Measurements from ENCODE around the gene COL11A2.
"Not testable (repeated sequence)": the region's sequence is repeated elsewhere in the genome, so short reads cannot be mapped to it uniquely, and the experiment has no call there.

The COL11A2 gene

DNA sequence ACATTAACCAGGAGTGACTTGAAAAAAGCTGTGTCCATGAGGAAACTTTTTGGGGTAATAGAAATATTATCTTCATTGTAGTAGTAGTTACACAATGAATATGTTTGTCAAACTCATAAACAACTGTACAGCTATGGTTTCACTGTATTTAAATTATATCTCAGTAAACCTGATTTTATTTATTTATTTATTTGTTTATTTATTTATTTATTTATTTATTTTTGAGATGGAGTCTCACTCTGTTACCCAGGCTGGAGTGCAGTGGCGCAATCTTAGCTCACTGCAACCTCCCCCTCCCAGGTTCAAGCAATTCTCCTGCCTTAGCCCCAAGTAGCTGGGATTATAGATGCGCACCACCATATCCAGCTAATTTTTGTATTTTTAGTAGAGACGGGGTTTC is 41.7 kb downstream of the COL11A2 start:
- DNase-seq, result not testable (repeated sequence)

DNA sequence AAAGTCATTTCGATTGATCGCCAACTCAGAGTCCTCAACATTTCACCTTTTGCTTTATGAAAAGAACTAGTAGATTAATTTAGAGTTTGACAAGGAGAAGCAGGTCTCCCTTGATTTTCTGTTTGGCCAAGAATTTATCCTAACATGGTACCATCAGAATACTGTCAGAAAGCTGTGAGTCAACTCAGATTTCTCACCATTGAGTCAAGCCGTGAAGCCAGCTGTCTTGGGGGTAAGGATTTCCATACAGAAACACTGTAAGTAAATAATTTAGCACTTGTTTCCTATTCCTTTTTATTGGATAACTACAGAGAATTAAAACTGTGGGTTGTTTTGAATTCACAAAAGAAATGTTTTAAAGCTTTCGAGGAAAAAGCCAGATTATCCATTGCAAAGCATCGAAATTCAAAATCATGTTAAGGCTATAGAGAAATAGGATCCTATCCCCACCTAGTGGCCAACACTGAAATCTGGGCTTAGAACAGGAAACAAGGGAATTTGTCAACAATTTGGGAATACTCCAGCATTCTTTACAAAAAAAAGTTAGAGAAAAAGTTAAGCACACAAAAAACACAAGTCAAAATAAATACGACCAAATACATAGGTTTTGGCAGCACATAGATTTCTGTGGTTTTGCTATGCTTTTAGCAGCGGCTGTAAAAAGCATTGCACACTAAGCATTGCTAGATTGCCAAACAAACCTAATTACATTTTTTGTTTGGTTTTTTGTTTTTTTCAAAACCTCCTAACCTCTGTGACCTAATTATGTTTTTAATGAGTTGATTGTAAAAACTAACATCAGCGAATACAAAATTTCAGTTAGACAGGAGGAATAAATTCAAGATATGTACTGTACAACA is 44.2 kb downstream of the COL11A2 start:
- DNase-seq, result peak; percentile 60

DNA sequence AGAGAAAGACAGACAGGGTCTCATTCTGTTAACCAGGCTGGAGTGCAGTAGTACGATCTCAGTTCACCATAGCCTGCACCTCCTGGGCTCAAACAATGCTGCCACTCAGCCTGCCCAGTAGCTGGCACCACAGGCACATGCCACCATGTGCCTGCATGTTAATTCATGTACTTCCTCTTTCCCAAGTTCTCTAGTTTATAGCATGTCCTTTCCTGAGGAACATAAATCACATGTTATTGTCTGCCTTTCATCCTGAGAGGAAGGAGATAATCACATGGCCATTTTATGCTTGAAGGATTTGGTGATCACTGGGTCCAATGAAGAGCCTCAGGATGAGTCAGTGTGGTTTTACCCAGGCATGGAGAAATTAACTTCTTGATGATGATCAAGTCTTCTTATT is 47.9 kb downstream of the COL11A2 start:
- peak; percentile 17 for DNase-seq

DNA sequence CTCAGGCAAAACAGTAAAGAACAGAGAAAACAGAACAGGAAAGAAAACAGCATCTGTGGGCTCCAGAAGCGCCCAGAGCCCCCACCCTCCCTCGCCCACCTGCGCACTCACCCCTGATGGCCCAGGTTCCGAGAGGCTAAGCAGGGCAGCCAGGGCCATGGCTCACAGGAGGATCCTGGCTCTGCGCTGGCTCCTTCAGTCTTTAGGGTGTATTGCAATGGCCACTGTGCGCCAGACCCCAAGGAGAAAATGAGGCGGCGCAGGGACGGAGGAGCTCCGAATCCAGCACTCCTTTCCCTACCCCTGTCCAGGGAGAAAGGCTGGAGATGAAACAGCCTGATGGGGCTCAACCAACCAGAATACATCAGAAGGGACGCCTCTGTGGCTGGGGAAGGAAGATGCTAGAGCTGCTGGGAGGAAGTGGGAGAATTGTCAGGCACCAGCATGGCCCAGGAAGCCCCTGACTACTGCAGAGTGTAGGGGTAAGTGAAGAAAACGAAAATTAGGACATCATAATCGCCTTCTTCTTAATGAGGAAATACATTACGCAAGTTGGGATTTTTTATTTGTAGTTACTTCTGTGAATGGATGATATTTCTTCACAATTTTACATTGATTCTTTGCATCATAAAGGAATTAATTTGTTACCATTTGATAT is 49.0 kb downstream of the COL11A2 start:
- no peak for DNase-seq

DNA sequence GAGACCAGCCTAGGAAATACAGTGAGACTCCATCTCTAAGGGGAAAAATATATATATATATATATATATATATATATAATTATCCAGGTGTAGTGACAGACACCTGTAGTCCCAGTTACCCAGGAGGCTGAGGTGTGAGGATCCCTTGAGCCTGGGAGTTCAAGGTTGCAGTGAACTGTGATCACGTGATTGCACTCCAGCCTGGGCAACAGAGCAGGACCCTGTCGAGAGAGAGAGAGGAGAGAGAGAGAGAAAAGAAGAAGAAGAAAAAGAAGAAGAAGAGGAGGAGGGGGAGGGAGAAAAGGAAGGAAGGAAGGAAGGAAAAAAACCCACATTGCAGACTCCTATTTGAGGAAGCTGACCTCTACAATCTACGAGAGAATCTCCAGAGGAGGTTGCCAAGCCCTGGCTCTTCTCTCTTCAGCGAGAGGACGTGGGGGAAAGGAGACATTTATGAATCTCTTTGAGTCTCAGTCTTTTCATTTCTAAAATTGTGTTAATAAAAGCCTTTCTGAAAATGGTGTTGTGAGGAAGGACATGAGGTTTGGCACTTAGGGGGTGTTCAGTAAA is 49.7 kb downstream of the COL11A2 start:
- DNase-seq, result no peak

DNA sequence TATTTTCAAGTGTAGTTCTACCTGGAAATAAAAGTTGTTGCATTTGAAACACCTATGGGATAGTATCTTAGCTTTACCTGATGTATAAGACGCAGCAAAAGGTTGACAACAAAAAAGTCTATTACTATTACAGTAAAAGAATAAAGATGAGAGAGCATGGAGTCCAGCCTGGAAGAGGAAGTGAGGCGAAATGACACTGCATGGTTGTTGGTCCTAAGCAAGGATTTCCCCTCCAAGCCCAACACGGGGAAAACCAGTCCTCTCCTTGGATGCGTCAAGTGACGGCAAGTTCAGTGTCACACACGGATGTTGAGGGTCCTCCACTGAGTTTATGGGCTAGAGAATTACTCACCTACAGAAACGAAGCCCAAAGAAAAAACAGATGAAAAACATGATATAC is 51.7 kb downstream of the COL11A2 start:
- no peak for DNase-seq

DNA sequence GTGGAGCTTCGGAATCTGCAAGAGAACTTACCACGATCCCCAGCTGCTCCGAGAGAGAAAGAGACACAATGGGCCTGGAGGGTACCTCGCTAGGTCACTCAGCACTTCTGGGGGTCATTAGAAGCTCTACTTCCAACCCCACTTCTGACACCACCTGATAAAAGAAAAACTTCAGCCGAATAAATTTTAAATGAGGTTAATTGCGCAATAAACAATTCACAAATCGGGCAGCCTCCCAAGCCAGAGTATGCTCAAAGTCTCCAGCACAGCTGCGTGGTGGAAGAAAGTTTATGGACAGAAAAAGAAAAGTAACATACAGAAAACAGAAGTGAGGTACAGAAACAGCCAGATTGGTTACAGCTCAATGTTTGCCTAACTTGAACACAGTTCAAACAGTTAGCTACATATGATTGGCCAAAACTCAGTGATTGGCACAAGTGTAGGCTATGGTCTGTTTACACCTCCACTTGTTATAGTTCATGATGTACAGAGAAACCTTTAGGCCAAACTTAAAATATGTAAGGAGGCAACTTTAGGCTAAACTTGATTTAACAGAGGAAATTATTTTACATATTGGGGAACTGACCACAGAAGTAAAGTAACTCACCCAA is 52.6 kb downstream of the COL11A2 start:
- no peak for DNase-seq

DNA sequence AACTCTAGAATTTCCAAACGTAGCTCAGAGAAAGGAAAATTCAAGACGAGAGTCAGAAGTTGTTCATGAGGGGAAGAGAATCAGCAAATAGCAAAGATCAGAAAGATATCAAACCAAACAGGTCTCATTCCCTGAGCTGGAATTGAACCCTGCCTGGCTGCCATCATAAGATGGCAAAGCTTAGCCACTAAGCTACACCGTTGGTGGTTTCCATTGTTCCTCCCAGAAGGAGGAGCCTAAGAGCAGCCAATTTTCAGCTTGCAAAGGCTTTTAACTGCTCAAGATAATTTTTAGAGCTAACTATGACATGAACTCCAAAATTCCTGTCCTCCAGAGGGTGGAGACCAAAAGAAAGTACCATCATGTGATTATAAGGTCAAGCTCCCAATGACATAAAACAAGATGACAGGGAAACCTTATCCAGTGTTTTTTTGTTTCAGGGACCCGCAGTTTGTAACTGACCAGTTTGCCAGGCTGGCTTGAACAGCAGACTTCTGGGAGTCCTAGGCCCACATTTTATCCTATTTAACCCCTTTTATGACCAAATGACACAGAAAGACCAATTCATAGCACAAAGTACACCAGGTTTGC is 55.9 kb downstream of the COL11A2 start:
- no peak for DNase-seq

DNA sequence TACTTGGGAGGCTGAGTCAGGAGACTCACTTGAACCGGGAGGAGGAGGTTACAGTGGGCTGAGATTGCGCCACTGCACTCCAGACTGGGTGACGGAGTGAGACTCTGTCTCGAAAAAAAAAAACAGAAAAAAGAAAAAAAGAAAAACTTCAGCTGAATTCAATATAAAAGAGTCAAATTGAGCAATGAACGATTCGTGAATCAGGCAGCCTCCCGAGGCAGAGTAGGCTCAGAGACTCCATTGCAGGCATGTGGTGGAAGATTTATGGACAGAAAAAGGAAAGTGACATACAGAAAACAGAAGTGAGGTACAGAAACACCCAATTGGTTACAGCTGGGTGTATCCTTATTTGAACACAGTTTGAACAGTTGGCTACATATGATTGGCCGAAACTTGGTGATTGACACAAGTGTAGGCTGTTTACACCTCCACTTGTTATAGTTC is 60.2 kb downstream of the COL11A2 start:
- DNase-seq, result no peak

DNA sequence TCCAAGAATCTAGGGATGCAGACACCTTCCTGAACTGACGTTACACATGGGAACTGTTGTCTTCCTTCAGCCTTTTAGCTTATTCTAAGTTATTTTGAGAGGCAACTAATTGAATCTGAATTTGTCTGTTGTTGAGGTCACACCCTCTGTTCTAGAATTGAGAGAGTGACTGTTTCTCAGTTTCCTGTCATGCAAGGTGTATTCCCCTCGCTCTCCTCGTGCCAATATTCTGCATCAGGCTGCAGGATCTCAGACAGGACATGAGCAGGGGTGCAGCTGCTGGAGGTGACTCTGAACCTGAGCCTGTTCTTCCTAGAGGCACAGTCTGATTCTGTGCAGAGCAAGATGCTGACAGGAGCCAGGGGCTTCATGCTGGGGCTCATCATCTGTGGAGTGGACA is 63.9 kb downstream of the COL11A2 start:
- no peak for DNase-seq

DNA sequence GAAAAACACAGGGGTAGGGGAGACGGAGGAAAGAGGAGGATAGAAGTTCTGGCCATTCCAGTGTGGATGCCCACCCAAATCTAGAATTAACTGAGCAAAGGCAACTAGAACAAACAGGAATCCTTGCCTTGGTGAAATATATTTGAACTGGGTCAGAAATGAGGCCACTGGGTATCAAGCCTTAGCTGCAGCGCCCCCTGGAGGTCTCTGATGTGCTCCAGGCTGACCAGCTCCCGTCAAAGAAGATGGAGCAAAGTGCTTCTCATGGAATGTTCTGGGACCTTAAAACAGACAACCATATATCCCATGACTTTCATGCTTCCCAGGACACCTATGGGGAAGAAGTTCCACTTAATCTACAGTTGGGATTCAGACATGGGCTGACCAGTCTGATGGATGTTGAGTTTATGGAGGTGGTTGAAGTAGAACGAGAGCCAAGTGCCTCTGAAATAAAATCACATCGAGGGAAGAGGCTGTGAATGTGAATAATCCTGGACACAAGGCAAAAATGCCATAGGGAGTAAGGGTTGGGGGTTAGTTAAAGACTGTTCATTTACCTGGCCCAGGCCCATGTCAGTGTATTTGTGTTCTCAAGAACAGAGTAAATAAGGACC is 66.1 kb downstream of the COL11A2 start:
- peak; percentile 24 for DNase-seq

DNA sequence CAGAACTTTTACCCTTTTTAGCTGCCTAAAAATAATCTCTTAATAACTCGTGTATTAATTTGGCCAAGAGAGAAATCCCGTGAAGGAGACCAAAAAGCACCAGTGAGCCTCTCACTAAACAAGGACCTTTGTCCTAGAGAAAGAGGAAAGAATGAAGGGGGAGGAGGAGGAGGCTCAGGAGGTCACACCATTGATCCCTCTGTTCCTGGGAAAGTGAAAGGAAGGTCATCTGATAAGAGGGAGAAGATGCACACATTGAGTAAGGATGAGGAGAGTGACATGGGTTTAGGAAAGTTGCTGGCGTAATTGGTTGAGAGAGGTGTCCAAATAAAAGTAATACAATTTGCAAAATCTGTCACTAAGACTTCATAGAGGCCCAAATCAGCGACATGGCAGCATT is 67.3 kb downstream of the COL11A2 start:
- no peak for DNase-seq

DNA sequence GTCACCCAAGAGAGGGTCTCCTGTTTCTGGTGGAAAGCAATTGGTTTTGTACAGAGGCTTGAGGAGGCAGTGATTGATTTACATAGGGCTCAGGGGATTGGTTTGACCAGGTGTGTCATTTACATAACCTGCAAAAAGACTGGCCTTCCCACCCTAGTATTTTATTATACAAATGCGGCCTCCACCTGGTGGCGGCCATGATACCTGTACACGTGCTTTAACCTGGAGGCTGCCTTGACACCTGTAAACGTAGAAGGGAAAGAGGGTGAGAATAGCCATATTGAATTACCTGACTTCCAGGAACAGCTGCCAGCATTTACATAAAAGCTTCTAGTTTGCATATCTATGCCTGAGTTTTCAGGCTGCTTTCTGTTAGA is 67.8 kb downstream of the COL11A2 start:
- no peak for DNase-seq

DNA sequence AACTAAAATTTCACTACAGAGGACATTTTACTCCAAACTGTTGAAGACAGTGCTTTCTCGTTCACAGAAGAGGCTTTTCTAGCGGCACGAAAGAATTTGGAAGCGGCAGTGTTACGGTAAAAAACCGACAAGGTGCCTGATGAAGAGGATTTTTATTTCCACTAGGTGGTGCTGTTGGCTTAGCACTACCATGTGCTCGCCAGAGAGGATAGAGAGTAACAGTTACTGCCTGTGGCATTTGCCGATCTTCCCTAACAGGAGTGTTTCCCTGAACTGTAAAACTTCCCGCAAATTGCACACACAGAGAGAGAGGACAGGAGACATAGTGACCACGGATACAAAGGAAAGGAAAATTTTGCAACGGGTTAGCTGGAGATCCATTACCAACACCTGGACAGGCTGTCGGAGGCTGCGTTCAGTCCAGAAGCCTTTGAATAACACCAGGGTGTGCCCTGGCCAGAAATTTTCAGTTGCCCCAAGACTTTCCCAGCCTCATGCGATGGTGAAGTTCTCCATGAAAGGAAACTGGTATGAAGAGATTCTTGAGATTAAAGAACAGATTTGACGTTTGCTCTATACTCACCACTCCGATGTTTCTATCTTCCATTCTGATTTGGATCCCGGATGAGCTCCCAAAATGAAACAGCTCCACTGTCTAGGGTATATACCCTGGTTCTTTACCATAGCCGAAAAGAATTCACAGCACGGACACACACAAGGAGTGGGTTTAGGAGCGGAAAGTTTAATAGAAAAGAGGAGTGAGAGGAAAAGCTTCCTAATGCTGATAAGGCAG is 68.3 kb downstream of the COL11A2 start:
- DNase-seq, result peak; percentile 45

DNA sequence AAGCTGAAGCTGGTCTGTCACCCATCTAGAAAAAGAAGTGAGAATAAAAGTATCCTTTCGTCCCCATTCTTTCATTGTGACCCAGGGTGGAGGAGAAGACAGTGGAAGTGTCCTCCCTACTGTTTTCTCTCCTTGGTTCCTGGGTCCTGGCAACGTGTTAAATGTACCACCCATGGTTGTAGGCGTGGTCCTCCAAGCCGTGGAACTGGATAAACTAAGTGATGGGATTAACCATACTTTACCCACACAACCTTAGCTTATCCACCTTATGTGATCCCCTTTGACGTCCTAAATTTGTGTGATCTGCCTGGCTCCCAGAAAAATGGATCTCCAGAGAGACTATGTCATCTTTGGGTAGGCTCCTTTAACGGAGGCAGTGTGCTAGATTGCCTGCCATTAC is 69.1 kb downstream of the COL11A2 start:
- no peak for DNase-seq

DNA sequence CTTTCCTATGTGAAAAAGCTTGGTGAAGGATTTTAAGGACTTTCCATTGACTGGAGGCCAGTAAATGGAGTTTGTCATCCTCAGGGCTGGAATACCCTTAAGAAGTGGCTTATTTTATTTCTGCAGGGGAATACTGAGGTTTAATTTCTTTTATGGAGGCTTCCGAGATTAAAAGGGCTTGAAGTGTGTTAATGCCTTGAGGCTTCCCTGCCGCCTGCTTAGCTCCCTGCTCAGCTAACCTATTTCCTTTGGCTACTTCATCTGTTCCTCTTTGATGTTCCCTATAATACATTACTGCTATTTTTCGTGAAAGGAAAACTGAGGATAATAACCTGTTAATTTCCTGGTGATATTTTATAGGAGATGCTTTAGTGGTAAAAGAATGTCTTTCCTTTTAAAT is 72.3 kb downstream of the COL11A2 start:
- DNase-seq, result no peak

DNA sequence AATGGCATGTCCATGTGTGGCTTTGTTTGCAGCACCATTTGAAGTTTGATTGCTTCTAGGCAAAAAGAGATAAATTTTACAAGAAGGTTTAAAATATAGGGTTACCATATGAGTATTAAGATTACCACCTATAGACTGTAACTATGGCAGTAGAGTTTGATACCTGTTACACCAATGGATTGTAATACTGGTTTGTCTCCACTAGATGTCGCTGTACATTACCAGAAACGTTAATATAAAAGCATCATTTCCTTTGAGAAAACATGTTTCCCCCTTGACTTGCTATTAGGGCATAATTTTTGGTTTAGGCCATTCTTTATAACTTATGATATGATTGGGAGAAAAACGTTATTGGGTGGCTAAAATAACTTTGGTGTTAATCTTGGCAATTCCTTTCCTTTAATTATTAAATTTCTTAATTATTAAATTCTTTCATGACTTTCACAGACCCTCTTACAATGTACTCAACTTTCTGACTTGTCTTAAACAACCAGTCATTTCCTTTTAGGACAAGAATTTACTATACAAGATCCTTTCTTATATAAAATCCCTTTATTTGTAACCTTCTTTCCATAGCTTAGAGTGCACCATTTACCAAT is 73.6 kb downstream of the COL11A2 start:
- peak; percentile 65 for DNase-seq

DNA sequence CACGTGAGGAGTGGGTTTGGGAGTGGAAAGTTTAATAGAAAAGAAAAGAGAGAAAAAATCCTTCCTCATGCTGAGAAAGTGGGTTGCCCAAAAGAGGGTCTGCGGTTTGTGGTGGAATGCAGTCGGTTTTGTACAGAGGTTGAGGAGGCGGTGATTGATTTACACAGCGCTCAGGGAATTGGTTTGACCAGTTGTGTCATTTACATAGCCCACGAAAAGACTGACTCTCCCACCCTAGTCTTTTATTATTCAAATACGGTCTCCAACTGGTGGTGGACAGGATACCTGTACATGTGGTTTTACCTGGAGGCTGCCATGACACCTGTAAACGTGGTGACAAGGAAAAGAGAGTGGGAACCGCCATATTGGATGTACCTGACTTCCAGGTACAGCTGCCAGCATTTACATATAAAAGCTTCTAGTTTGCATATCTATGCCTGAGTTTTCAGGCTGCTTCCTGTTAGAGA is 74.4 kb downstream of the COL11A2 start:
- DNase-seq, result no peak

DNA sequence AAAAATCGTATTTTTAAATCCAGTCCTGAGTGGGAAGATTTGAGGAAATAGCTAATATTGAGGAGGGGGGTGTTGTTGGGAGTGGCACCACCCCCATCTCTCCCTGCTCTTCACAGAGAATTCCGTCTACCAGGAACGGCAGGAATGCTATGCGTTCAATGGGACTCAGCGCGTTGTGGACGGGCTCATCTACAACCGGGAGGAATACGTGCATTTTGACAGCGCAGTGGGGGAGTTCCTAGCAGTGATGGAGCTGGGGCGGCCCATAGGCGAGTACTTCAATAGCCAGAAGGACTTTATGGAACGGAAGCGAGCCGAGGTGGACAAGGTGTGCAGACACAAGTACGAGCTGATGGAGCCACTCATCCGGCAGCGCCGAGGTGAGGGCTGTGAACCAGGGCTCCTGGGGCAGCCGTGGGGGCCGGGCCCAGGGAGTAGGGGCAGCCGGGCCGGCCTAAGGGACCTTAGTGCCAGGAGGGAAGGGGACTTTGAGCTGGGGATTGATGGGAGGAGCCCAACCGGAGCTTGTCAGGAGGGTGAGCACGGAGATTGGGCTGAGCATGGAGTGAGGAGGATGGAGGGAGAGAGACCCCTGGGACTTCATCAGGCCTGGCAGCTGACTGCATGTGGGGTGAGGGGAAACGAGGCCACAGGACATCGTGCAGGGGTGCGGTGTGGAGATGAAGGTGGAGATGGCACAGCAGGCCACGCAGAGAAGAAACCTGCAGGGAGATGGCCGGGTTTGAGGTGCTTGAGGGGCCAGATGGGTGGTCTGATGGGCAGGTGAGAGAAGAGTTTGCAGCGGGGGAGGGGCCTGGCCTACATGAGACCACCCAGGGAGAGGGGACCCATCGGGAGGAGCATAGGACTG is 75.2 kb downstream of the COL11A2 start:
- DNase-seq, result no peak

DNA sequence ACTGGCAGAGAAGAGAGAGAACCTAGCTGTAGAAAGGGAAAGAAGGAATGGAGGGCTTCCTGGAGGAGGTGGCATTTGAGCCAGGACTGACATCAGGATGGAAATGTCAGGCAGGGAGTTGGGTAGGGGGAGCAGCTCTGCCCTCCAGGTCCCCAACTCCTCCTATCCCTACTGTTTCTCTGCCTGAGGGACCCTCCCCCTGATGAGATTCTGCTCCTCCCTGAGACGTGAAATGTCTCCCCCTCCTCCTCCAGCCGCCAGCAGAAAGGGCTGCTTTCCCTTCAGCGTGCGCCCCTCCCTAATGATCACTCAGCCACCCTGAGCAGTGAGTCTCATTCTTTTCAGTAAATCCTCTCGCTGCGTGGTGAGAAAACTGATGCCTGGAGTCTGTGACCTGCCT is 75.8 kb downstream of the COL11A2 start:
- no peak for DNase-seq

Measured in midbrain (tissue), 1 donor.